Measurements from ENCODE around the gene TRAPPC3. TPM values are rescaled to one million over a fixed set of nuclear protein-coding genes. Genes with fewer than 3 reads are reported as not detected.

The TRAPPC3 gene
- total and polyA plus RNA-seq, 2 experiments from 2014 or later, result 45.6 to 55.9 TPM

GRCh38 chr1:36091698-36092097 lies 57.6 kb downstream of the TRAPPC3 start (continued):
- TF ChIP-seq, protein P1, sequence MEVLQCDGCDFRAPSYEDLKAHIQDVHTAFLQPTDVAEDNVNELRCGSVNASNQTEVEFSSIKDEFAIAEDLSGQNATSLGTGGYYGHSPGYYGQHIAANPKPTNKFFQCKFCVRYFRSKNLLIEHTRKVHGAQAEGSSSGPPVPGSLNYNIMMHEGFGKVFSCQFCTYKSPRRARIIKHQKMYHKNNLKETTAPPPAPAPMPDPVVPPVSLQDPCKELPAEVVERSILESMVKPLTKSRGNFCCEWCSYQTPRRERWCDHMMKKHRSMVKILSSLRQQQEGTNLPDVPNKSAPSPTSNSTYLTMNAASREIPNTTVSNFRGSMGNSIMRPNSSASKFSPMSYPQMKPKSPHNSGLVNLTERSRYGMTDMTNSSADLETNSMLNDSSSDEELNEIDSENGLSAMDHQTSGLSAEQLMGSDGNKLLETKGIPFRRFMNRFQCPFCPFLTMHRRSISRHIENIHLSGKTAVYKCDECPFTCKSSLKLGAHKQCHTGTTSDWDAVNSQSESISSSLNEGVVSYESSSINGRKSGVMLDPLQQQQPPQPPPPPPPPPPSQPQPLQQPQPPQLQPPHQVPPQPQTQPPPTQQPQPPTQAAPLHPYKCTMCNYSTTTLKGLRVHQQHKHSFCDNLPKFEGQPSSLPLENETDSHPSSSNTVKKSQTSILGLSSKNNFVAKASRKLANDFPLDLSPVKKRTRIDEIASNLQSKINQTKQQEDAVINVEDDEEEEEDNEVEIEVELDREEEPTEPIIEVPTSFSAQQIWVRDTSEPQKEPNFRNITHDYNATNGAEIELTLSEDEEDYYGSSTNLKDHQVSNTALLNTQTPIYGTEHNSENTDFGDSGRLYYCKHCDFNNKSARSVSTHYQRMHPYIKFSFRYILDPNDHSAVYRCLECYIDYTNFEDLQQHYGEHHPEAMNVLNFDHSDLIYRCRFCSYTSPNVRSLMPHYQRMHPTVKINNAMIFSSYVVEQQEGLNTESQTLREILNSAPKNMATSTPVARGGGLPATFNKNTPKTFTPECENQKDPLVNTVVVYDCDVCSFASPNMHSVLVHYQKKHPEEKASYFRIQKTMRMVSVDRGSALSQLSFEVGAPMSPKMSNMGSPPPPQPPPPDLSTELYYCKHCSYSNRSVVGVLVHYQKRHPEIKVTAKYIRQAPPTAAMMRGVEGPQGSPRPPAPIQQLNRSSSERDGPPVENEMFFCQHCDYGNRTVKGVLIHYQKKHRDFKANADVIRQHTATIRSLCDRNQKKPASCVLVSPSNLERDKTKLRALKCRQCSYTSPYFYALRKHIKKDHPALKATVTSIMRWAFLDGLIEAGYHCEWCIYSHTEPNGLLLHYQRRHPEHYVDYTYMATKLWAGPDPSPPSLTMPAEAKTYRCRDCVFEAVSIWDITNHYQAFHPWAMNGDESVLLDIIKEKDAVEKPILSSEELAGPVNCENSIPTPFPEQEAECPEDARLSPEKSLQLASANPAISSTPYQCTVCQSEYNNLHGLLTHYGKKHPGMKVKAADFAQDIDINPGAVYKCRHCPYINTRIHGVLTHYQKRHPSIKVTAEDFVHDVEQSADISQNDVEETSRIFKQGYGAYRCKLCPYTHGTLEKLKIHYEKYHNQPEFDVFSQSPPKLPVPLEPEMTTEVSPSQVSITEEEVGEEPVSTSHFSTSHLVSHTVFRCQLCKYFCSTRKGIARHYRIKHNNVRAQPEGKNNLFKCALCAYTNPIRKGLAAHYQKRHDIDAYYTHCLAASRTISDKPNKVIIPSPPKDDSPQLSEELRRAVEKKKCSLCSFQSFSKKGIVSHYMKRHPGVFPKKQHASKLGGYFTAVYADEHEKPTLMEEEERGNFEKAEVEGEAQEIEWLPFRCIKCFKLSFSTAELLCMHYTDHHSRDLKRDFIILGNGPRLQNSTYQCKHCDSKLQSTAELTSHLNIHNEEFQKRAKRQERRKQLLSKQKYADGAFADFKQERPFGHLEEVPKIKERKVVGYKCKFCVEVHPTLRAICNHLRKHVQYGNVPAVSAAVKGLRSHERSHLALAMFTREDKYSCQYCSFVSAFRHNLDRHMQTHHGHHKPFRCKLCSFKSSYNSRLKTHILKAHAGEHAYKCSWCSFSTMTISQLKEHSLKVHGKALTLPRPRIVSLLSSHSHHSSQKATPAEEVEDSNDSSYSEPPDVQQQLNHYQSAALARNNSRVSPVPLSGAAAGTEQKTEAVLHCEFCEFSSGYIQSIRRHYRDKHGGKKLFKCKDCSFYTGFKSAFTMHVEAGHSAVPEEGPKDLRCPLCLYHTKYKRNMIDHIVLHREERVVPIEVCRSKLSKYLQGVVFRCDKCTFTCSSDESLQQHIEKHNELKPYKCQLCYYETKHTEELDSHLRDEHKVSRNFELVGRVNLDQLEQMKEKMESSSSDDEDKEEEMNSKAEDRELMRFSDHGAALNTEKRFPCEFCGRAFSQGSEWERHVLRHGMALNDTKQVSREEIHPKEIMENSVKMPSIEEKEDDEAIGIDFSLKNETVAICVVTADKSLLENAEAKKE (CRISPR knock-in tag; IDR thresholded peaks at IDR 0.05), result no peak
- no peak for TF ChIP-seq POLR2AphosphoS5 (IDR thresholded peaks at IDR 0.05; ENCODE audit: low read depth)
- no peak for TF ChIP-seq JUNB (IDR thresholded peaks at IDR 0.05; ENCODE audit: unreplicated experiment)
- no peak for TF ChIP-seq ZNF331 (CRISPR knock-in tag; IDR thresholded peaks at IDR 0.05; ENCODE audit: low read depth)
- TF ChIP-seq, protein P2, sequence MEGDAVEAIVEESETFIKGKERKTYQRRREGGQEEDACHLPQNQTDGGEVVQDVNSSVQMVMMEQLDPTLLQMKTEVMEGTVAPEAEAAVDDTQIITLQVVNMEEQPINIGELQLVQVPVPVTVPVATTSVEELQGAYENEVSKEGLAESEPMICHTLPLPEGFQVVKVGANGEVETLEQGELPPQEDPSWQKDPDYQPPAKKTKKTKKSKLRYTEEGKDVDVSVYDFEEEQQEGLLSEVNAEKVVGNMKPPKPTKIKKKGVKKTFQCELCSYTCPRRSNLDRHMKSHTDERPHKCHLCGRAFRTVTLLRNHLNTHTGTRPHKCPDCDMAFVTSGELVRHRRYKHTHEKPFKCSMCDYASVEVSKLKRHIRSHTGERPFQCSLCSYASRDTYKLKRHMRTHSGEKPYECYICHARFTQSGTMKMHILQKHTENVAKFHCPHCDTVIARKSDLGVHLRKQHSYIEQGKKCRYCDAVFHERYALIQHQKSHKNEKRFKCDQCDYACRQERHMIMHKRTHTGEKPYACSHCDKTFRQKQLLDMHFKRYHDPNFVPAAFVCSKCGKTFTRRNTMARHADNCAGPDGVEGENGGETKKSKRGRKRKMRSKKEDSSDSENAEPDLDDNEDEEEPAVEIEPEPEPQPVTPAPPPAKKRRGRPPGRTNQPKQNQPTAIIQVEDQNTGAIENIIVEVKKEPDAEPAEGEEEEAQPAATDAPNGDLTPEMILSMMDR (conservative IDR thresholded peaks at IDR 0.05; ENCODE audit: low read depth in 2 of 2), result no peak
- TF ChIP-seq EZH2 (IDR thresholded peaks at IDR 0.05; ENCODE audit: low read depth, unreplicated experiment), result no peak
- TF ChIP-seq, protein P3, sequence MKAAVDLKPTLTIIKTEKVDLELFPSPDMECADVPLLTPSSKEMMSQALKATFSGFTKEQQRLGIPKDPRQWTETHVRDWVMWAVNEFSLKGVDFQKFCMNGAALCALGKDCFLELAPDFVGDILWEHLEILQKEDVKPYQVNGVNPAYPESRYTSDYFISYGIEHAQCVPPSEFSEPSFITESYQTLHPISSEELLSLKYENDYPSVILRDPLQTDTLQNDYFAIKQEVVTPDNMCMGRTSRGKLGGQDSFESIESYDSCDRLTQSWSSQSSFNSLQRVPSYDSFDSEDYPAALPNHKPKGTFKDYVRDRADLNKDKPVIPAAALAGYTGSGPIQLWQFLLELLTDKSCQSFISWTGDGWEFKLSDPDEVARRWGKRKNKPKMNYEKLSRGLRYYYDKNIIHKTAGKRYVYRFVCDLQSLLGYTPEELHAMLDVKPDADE (IDR thresholded peaks at IDR 0.05), result no peak
- no peak for TF ChIP-seq EZH2phosphoT487 (IDR thresholded peaks at IDR 0.05; ENCODE audit: unreplicated experiment)
- no peak for TF ChIP-seq STAT1 (IDR thresholded peaks at IDR 0.05; ENCODE audit: unreplicated experiment)
- no peak for TF ChIP-seq CREB1 (CRISPR knock-in tag; IDR thresholded peaks at IDR 0.05; ENCODE audit: low read depth)
